Omental fat pad (tissue), 4 donors: ENCODE measurements around the gene DCAF10. TPM values are rescaled to one million over a fixed set of nuclear protein-coding genes. Genes with fewer than 3 reads are reported as not detected.

Source experiments
- ATAC-seq: fragments of 150-250 bp; one replicate; pipeline ENCODE4 v1.9.1; 2016; ENCODE audit warnings: mild to moderate bottlenecking, moderate library complexity; ENCODE audit not compliant: low FRiP score
- DNase-seq: peaks from one replicate; pipeline ENCODE4 v3.0.0-alpha.2; 2019; ENCODE audit warnings: low spot score
- CTCF ChIP-seq, 3 donors: fragments of 450-650 bp; IDR thresholded peaks; one replicate each; pipeline ENCODE4 v1.5.1; 2016 to 2017; ENCODE audit warnings: antibody characterized with exemption in 3 of 3, mild to moderate bottlenecking in 3 of 3, moderate library complexity in 2 of 3
- total RNA-seq, 4 donors: library from RNA; depleted of rRNA; stranded (reverse); fragments of >200 nt; gene quantifications; one replicate each; pipeline ENCODE4 v1.1.0, GENCODE V29; 2016

DCAF10 gene
- total RNA-seq, 4 donors from 2014 or later = 23.2 to 40.5 (median 31.9) TPM

- no peak for TF ChIP-seq CTCF (IDR thresholded peaks at IDR 0.05)
Observed at GRCh38 chr9:37892063-37892462, 91.5 kb downstream of the DCAF10 start.

GRCh38 chr9:37897665-37898064, 97.1 kb downstream of the DCAF10 start:
- TF ChIP-seq CTCF (IDR thresholded peaks at IDR 0.05) = no peak
- ATAC-seq (no peak), DNase-seq (no peak)

More at GRCh38 chr9:37892063-37892462, 91.5 kb downstream of the DCAF10 start:
- no peak for ATAC-seq
- DNase-seq = no peak

GRCh38 chr9:37899041-37899440, 98.4 kb downstream of the DCAF10 start:
- TF ChIP-seq CTCF (IDR thresholded peaks at IDR 0.05) = no peak
- ATAC-seq (no peak), DNase-seq (no peak)

- TF ChIP-seq CTCF (IDR thresholded peaks at IDR 0.05) = no peak
- DNase-seq (no peak), ATAC-seq (no peak)
Observed at GRCh38 chr9:37902131-37902530, 101.5 kb downstream of the DCAF10 start.

- no peak for ATAC-seq
- no peak for DNase-seq
- no peak for TF ChIP-seq CTCF (IDR thresholded peaks at IDR 0.05)
Observed at GRCh38 chr9:37902796-37903646, 102.4 kb downstream of the DCAF10 start.

- peak in 2 of 3 donors; percentile 71 to 89 for TF ChIP-seq CTCF (IDR thresholded peaks at IDR 0.05)
- DNase-seq = peak; percentile 97
- ATAC-seq = peak; percentile 84
Observed at GRCh38 chr9:37903647-37904444, 103.2 kb downstream of the DCAF10 start, which contains the start of gene SLC25A51. TSS of gene SLC25A51 (minus strand) at chr9:37904127. CDS start at chr9:37888550, 15,577 bp downstream.
